ENCODE data around the gene CNTF.
"Not testable (repeated sequence)": the region's sequence is repeated elsewhere in the genome, so short reads cannot be mapped to it uniquely, and the experiment has no call there.

Gene CNTF, protein sequence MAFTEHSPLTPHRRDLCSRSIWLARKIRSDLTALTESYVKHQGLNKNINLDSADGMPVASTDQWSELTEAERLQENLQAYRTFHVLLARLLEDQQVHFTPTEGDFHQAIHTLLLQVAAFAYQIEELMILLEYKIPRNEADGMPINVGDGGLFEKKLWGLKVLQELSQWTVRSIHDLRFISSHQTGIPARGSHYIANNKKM

DNA sequence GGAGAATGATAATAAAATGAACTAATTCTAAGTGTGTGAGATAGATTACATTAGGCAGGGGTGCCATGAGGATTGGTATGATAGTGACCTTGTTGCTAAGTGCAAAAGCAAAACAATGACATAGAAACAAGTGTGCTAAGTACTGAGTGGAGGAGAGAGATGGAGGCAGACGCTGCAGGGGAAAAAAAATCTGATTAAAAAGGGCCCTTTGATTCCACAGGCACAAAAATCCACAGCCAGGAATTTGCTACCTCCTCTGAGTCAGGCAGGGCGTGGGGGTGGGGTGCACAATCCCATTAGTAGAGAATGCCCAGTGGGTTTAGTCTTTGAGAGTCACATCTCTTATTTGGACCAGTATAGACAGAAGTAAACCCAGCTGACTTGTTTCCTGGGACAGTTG is at the start of gene CNTF:
CNTF (plus strand) TSS at position 322 of the 400 bp plus-strand sequence. CDS start 88 bp downstream, outside the sequence.
- no peak for DNase-seq (ENCODE audit: low read depth)

DNA sequence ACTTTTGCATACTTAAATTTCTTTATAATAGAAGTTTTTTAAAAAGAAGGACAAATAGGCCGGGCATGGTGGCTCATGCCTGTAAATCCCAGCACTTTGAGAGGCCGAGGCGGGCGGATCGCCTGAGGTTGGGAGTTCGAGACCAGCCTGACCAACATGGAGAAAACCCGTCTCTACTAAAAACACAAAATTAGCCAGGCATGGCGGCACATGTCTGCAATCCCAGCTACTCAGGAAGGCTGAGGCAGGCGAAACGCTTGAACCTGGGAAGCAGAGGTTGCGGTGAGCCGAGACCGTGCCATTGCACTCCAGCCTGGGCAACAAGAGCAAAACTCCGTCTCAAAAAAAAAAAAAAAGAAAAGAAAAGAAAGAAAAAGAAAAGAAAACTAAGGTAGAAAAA is 49.6 kb upstream of the CNTF start:
- not testable (repeated sequence) for DNase-seq (ENCODE audit: low read depth)

DNA sequence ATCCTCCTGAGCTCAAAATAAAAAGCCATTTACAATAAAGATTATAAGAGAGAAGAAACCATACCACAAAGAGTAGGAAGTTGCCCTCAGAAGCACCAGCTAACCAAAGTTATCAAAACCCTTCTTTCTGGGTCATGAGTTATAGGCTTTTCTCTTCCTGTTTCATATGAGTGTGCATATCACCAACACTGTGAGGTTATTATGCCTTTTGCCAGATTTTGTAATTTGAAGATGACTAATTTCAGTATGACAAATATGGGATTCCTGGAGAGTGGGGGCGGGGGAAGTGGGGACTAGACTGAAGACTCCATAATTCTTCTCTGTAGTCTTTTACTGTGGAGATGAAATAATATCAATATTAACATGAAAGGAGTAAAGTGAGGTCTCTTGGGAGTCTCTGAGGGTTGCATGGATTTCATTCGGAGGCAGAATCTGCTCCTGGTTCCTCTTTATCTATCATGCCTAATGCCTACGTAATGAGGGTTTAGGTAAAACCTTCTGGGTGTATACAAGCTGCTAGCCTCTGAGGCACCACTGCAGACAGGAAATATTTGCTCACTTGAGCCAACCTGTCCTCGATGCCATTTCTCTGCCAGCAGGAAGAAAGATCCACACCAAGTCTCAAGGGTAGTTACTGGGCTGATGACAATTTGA is 48.9 kb upstream of the CNTF start:
- DNase-seq (ENCODE audit: low read depth), result no peak

DNA sequence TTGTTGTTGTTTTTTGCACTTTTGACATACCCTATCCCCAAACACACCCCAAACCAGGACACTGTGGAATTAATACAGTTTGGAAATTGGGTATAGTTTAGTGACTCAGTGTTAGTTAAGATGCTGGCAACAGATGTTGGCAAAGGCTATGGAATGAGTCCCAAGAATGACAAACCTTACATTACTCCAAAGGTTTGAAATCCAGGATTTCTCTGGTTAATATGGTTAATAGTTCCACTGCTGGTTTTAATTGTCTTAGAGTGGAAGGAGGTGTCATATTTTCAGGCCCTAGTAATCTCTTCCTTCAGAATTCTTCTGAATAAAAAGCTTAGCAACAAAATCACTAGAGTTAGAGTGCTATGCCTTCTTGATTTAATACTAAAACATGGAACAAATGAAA is 47.6 kb upstream of the CNTF start:
- no peak for DNase-seq (ENCODE audit: low read depth)

DNA sequence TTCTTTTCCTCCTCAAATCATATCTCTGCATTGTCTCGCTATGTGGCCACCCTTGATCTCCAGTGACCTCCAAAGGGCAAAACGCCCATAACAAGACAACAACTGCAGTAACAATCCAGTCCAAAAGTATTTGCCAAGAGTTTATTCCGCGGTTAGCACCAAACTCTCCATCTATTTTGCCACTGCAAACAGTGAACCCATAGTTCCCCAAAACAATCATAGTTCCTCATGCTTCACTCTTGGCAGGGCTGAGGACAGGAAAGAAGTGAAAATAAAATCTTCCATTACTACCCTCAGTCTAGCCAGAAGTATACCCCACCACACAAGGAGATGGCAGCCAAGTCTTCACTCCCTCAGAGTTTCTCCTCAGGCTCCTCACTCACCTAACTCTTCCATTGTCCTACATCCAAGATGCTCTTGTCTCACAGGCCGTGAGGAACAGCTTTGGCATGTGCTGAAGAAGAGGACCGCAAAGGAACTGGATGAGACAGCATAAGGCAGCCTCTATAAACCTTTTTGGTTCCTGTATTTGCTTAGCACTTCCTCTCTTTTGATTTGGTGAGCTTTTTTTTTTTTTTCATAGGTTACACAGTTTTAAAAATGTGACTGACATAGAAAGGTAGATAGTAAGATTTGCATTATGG is 47.0 kb upstream of the CNTF start, which contains the start of gene LPXN:
LPXN (minus strand) TSS at position 480 of the 644 bp plus-strand sequence; CDS start at position 396, 84 bp downstream.
- DNase-seq (ENCODE audit: low read depth), result no peak

DNA sequence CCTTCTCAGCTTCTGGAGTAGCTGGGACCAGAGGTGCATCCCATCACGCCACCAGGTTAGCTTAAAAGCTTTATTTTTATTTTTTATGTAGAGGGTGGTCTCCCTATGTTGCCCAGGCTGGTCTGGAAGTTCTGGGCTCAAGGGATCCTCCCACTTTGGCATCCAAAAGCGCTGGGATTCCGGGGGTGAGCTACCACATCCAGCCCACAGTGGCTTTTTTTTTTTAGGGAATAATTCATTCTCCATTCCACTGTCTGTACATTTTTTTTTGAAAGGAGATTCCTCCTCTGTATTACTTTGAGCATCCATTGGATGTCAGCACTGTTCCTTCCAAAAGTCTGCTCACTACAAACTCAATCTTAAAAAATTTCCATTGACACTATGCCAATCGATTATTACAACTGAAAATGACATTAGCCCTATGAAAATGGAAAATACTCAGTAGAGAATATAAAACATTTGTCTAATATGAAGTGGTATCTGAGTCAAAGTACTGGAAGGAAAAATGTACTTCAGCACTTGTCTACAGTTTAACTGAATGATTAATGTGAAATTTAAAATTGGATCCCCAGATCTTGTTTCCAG is 45.5 kb upstream of the CNTF start:
- no peak for DNase-seq (ENCODE audit: low read depth)

DNA sequence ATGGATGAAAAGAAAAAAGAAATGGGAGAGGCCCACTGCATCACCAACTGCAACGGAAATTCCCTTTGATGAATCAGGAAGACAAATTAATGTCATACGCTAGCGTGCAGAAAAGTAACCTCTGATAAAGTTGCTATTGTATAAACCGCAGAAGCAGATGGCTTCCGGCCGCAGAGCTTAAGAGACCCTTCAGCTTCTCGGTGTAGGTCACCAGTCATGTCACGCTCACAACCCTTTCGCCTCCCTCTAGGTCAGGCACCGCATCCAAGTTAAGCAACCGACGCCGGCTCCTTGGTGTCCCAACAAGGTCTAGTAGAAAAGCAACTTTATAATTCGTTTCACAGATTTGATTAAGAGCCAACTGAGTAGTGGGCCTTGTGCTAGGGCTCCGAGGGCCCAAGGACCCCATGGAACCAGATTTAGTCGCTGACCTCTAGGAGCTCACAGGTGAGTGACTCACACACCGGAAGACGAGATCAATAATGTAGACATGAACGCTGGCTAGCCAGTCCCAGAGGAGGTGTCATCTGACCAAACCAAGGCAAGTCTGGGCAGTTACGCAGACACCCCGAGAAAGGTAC is 44.8 kb upstream of the CNTF start:
- DNase-seq (ENCODE audit: low read depth), result peak; percentile 52

DNA sequence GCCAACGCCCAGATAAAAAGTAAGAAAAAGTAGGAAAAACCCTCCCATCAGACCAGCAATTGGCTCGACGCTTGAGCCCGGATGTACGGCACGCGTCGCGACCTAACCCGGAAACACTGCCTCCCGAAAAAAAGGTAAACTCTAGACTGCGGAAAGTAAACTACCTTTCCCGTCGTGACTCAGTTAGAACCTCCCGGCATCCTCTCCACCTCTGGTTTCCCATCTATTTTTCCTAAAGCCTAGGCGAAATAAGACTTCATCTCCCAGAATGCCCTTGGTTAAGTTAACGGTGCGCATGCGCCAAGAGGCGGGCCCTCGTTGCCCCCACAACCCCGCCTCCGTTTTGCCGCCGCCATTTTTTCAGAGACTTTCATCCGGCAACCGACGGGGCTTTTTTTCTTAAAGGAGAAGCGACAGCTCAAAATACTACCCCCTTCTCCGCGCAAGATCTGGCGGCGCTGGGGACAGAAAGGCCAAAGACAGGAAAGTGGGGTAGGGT is 44.3 kb upstream of the CNTF start:
- peak; percentile 78 for DNase-seq (ENCODE audit: low read depth)

DNA sequence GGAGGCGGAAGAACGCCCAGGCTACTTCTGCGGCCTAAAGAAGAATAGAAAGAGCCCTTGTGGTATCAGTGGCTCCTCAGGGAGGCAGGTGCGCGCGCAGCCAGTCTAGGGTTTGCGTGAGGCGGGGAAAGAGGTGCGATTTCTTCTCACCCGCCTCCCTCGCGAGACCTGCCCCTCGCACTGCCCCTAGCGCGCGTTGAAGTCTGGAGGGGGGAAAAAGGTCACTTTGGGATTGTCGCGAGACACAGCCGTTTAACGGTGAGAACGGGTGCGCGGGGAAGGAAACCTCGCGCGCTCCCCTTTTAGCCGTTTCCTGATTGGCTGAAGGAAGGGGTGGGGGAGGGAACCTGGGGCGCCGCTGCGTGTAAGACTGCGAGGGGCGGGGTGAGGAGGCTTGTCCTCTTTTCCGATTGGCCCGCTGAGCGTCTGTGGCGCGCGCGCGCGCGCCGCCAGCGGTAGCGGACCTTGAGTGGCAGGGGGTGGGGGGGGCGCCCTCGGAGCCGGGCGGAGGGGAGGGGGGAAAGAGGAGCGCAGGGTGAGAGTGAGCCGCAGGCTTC is 43.8 kb upstream of the CNTF start, which contains the start of gene ZFP91:
ZFP91 (plus strand) TSS at position 429 of the 557 bp plus-strand sequence. CDS start 219 bp downstream, outside the sequence.
- DNase-seq (ENCODE audit: low read depth), result peak; percentile 88

DNA sequence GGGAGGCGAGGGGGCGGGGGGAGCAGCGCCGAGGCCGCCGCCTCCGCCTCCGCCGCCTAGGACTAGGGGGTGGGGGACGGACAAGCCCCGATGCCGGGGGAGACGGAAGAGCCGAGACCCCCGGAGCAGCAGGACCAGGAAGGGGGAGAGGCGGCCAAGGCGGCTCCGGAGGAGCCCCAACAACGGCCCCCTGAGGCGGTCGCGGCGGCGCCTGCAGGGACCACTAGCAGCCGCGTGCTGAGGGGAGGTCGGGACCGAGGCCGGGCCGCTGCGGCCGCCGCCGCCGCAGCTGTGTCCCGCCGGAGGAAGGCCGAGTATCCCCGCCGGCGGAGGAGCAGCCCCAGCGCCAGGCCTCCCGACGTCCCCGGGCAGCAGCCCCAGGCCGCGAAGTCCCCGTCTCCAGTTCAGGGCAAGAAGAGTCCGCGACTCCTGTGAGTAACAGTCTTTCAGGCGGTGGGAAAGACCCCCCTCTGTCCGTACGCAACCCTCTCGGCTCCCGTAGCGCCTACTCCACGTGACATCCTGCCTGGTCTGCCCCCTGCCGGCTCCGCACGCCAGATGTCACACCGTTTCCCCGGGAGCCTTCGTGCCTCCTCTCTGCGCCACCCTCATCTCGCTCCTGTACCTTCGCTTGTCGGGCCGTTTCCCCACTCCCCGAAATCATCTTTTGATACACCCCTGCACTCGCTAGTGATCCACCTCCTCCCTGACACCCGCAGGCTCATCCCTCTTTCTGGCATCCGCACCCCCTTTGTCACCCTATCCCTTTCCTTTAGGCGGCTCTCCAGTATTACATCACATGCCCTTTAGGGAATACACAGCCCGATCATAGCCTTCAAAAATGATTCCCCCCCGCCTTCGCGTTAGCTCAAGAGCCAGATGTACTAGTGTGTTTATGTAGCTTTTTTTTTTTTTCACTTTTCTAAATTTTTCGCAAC is 43.0 kb upstream of the CNTF start:
- peak; percentile 82 for DNase-seq (ENCODE audit: low read depth)

DNA sequence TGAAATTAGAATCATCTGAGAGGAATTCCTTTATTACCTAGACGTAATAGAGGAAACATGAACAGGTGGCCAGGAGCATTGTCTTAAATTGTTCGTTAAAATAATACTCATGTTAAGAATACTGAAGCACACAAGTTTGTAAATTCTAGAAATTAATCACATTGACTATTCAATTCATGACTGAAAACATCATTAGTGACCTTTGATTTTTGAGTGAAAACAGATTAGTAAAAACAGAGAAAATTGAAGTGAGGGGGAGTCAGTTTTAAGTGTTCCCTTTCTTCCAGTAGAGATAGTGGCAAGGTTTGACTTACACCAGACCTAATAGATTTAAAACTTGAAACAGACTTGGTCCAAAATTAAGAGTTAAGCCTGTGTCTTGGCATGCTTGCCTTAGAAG is 42.2 kb upstream of the CNTF start:
- no peak for DNase-seq (ENCODE audit: low read depth)

DNA sequence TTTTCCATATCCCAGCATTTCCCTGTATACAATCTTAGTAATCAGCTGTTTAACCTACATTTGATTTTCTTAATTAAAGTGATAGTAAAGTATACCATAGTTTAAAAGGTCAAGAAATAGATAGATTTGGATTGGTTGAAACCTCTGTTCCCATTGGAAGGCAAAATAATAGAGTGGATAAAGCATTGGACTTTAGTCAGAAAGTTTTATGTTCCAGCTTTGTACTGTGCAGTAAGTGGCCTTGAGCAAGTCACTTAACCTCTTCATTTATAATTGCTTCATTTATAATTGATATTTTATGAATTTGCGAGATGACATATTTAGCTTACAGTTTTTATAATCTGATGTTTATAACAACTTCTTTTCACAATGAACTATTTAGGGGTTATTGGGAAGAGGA is 40.0 kb upstream of the CNTF start:
- no peak for DNase-seq (ENCODE audit: low read depth)

DNA sequence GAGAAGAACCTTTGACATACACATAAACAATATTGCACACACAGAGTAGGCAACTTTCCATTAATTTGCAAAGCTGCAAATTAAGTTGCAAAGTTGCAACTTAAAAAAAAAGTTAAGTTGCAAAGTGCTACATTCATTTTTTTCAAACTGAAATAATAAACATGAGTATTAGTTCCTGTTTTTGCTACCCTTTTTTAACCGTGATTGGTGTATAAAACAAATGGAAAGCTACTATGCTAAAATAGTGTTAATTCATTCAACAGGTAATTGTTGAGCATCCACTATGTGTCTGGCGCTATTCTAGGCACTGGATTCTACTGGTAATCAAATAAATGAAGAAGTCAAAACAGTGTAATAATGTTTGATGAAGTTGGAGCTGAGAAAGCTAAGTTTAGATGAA is 35.5 kb upstream of the CNTF start:
- DNase-seq (ENCODE audit: low read depth), result no peak

DNA sequence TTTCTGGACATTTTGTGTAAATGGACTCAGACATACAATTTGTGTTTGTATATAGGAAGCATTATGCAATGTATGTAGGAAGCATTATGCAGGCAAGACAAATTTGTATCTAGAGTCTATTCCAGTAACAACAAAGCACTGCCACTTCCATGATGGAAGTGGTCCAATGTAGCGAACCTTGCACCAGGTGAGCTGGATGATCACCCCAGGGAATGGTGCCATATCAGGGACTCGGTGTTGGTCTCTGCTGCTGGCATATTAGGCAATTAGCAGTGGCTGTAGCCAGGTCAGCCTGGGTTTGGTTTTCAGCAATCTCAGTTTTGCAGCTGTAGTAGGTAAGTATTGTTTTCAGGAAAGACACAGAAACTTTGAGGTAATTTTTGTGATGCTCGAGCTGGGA is 30.8 kb upstream of the CNTF start:
- no peak for DNase-seq (ENCODE audit: low read depth)

DNA sequence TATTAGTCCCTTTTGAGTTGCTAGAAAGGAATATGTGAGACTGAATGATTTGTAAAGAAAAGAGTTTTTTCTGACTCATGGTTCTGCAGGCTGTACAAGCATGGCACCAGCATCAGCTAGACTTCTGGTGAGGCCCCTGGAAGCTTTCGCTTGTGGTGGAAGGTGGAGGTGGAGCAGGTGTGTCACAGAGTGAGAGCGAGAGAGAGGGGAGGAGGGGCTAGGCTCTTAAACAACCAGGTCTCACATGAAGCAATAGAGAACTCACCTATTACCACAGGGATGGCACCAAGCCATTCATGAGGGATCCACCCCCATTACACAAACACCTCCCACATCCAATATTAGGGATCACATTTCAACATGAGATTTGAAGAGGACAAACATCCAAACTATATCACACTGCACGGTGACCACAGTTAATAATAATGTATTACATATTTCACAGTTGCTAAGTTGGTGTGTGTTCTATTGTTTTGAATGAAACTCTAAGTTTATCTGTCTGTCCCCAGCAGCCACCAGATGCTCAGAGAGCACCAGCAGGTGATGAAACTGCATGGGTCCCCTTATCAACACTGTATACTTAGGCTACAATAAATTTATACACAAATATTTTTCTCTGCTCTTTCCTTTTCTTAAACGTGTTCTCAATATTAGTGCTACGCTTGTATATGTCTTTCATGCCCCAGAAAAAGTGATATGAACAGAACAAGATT is 29.5 kb upstream of the CNTF start:
- DNase-seq (ENCODE audit: low read depth), result no peak

DNA sequence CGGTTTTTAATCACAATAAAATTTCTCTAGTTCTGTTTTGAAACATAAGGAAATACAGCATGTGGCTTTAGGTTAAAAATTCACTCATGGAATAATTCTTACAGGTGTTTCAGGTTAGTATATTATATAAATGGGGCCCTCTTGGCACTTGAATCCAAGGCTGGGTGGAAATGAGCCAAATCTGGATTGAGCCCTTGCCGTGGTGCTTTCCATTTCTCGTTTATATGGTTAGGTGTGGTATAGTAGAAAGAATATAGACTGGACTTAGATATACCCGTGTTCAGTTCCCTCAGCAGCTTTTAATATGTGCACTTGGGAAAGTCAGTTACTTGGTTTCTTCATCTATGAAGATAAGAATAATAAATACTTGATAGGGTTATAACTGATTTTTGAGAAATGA is 27.6 kb upstream of the CNTF start:
- DNase-seq (ENCODE audit: low read depth), result no peak

DNA sequence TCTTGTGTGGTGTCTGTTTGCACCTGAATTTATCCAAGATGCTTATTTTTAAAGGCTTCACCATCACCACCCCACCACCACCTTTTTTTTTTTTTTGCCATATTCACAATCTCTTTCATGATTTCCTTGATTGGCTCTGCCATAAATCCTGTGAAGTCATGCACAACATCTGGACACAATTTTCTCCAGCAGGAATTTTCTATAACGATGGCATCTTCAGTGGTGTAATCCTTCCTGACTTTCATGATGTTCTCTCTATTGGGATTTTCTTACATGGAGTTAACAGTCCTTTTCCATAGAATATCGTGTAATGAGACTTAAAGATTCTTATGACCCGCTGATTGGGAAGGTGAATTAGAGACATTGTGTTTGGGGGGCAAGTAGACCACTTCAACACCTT is 25.8 kb upstream of the CNTF start:
- no peak for DNase-seq (ENCODE audit: low read depth)

DNA sequence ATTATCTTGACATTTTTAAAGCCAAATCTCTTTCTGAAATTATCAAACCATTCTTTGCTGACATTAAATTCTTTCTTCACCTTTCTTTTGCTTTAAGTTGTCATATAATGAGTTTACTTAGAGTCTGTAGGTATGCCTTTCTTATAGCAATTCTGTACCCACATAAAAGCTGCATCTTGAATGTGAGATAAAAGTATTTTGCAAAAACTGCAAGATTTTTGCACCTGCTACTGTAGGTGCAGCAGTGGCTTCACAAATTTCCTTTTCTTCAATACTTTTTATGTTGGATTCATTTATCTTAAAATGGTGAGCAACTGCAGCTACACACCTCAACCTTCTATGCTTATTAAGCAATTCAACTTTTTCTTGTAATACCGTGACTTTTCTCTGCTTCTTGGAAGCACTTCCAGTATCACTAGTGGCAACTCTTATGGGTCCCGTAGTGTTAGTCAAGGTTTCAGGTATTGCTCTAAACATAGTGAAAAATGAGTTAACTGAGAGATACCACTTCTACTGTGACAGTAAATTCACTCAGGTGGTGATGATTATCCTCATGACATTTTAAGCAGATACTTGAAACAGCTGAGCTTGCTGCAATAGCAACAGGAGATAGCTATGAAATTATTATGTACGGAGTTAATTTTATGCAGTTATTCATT is 24.9 kb upstream of the CNTF start:
- no peak for DNase-seq (ENCODE audit: low read depth)

DNA sequence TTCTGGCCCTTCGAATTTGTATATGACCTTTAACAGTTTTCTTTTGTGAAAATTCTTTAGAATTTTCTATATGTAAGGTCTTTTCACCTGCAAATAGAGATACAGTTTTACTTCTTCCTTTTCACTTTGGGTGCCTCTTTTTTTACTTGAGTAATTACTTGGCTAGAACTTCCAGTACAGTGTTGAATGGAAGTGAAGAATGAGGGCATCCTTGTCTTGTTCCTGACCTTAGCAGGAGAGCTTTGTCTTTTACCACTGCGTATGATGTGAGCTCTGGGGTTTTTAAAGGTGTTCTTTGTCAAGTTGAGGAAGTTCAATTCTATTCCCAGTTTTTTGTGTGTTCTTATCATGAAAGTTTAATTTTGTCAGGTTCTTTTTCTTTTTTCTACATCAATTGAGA is 22.0 kb upstream of the CNTF start:
- no peak for DNase-seq (ENCODE audit: low read depth)

Measured in stimulated activated CD8-positive, alpha-beta memory T cell treated with anti-CD3 and anti-CD28 coated beads, Interleukin-15, amount 100 ng/mL, for 24 hours (primary cell).